C4-2B (cell line): ENCODE measurements around the gene PLA2G4F.

Source experiments
- H3K27ac ChIP-seq: fragments of 450-650 bp; 2 replicates; pipeline ENCODE4 v1.5.1; 2017
- CTCF ChIP-seq: fragments of 450-650 bp; conservative IDR thresholded peaks from 2 replicates; pipeline ENCODE4 v1.5.1; 2017; ENCODE audit warnings: mild to moderate bottlenecking
- ZFX ChIP-seq: fragments of 450-650 bp; IDR thresholded peaks from 2 replicates; pipeline ENCODE4 v1.6.1; 2017

Gene PLA2G4F

GRCh38 chr15:42145546-42146455, 10.6 kb downstream of the PLA2G4F start:
- no peak overlapping the region for H3K27ac ChIP-seq
- TF ChIP-seq CTCF: no peak
- no peak for TF ChIP-seq ZFX

DNA sequence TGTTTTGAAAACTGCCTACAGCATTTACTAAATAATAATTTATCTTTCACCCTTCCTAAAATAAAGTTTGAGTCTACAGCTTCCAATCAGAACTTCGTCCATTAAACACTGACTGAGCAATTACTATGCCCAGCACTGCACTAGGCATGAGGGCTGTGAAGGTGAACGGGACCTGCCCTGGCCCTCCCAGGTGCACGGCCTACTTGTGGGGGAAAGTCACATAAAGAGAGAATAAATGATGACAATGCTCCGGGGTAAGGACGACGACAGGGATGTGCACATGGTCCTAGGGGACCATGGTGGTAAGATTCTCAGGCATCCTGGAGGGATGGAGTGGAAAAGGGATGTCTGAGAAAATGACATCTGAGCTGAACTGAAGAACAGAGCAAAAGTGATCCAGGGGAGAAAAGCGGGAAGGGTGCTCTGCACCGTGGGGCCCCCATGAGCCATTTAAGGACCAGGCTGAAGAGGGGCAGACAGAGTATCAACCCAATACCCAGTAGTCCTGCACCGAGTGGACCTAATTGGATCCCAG, 11.5 kb downstream of the PLA2G4F start:
- no peak overlapping the region for H3K27ac ChIP-seq
- no peak for TF ChIP-seq CTCF
- TF ChIP-seq ZFX: no peak

DNA sequence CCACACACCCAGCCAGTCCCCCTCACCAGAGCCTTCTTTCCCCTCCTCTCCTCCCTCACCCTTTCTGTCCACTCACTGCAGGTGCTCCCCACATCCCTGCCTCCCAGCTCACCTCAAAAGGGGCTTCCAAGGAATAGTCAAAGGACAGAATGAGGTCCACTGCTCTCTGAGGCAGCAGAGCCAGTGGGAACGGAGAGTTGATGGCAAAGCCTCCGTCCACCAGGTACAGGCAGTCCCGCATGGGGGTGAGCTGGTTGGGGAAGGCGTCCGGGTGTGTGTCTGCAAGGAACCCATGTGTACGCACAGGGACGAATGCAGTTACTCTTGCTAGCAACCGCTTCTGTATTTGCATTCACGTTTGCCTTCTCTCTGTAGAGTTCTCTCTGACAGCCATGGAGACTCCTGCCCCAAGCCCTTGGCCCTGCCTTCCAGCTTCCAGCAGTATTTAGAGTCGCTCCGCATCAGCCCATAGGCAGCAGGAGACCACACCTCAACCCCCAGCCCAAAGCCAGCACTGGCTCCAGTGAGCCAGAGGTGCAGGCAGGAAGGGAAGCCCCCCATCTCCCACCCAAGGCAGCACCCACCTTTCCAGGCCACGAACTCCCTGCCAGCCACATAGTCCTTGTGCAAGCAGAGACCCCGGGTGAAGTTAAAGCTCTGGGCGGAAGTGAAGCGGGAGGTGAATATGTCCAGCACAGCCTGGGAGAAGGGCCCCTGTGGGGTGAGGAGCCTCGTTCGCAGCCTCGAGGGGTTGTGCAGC, 12.4 kb downstream of the PLA2G4F start:
- TF ChIP-seq CTCF: no peak
- TF ChIP-seq ZFX: no peak
- H3K27ac ChIP-seq: no peak overlapping the region

DNA sequence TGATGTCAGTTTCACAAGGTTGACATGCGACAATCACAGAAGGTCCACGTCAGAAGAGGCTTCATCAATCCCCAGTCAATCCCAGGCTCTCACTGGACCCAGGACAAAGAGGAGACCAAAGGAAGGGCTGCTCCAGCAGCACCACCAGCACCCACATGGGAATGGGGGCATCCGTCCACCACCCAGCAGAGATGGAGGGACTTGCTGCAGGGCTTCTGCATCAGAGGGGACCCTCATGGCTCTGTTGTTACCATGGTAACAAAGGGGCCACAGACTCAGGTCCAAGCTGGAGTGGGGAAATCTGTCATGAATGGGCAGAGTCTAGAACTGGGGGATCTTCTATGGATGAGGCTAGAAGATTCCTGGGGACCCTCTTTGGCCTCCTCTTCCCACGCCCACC, 13.1 kb downstream of the PLA2G4F start:
- TF ChIP-seq ZFX (no peak), CTCF (no peak)
- H3K27ac ChIP-seq: no peak overlapping the region

DNA sequence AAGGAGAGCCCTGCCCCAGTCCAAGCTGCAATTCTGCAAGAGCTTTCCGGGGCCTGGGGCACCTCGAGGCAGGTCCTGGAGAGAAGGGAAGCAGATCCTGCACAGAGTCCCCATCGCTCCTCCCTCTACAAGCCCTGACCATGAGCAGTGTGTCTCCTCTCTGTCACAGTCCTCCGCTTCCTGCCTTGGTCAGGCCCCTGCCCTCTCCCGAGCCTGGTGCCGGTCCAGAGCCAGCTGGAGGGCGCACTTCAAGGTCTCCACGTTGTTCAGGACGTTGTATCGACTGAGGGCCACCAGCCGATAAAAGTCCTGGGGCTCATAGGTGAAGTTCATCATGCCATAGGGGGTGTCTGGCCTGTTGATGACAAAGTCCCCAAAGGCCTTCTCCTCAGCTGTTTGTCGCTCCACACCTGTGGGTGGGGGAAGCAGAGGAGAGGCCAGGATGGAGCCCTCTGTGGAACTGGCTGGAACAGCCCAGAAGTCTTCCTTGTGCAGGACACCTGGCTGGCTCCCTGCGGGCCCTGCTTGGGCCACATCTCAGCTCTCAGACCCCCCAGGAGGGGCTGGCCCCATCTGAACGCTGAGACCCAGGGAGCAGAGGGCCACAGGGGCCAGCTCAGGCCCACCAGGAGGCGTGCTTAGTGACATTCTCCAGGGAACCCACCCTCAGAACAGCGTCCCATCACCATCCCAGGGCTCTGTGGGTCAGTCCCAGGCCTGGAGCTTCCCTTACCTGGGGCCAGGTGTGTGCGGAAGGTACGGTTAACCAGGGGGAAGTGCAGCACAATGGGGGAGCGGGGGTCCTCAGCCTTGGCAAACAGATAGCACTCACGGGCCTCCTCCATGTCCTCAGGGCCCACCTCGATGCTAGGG, 14.4 kb downstream of the PLA2G4F start:
- H3K27ac ChIP-seq: no peak overlapping the region
- TF ChIP-seq ZFX (no peak), CTCF (no peak)

DNA sequence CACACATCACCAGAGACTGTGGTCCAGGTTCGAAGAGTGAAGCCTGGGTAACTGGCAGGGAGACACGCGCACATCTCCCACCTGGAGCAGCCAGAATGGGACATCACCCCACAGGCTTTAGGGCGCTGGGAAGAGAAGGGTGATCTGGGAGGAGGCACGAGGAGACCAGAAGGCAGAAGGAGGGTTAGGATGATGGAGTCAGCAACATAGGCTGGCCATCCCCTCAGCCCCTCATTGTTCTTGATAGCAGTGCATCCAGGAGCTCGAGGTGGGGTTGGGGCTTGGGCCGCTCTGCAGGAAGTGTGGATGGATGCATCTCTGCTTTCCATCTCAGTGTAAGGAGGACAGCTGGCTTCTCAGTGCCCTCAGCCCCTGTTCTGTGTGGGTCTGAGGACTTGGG, 15.2 kb downstream of the PLA2G4F start:
- H3K27ac ChIP-seq: no peak overlapping the region
- TF ChIP-seq ZFX: no peak
- no peak for TF ChIP-seq CTCF
